ENCODE measurements around the gene PRUNE2.
"Not testable (repeated sequence)": the region's sequence is repeated elsewhere in the genome, so short reads cannot be mapped to it uniquely, and the experiment has no call there.

PRUNE2 gene

GRCh38 chr9:76905791-76906646 is at the start of gene PRUNE2:
TSS of gene PRUNE2 (minus strand) at chr9:76906114. CDS start at chr9:76905963, 151 bp downstream.
- peak; percentile 42 for DNase-seq (ENCODE audit: extremely low read depth, low read depth)
- no peak for TF ChIP-seq CTCF (IDR thresholded peaks at IDR 0.05; ENCODE audit: low read depth, low read length, missing control alignments)
- peak within 1 kb of the TSS; percentile 39 for H3K4me3 ChIP-seq (replicated peaks; ENCODE audit: low read depth, low read length)

DNA sequence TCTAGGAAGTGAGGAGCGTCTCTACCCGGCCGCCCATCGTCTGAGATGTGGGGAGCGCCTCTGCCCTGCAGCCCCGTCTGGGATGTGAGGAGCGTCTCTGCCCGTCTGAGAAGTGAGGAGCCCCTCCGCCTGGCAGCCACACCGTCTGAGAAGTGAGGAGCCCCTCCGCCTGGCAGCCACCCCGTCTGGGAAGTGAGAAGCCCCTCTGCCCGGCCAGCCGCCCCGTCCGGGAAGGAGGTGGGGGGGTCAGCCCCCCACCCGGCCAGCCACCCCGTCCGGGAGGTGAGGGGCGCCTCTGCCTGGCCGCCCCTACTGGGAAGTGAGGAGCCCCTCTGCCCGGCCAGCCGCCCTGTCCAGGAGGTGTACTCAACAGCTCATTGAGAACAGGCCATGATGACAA is 49.5 kb upstream of the PRUNE2 start:
- not testable (repeated sequence) for DNase-seq (ENCODE audit: extremely low read depth, low read depth); H3K4me3 ChIP-seq (replicated peaks; ENCODE audit: low read depth, low read length)

DNA sequence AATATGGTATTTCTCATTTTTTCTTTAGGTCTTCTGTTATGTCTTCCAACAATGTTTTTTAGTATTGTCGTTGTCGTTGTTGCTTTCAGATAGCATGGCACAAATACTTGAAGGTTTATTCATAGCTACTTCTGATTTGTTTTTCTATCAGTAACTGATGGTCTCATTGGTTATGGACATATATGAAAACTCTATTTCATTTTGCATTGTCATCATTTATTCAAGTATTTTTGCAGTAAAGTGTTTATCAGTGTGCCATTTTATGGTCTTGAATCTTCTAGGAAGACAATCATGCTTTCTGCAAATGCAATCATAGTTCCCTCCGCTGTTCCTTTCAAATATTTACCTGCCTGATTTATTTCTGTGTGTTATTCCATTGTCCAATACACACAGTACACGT is 44.0 kb upstream of the PRUNE2 start:
- no peak overlapping the region for H3K4me3 ChIP-seq (replicated peaks; ENCODE audit: low read depth, low read length)
- no peak for TF ChIP-seq CTCF (IDR thresholded peaks at IDR 0.05; ENCODE audit: low read depth, low read length, missing control alignments)
- no peak for DNase-seq (ENCODE audit: extremely low read depth, low read depth)

- no peak for DNase-seq (ENCODE audit: extremely low read depth, low read depth)
- no peak for TF ChIP-seq CTCF (IDR thresholded peaks at IDR 0.05; ENCODE audit: low read depth, low read length, missing control alignments)
- no peak overlapping the region for H3K4me3 ChIP-seq (replicated peaks; ENCODE audit: low read depth, low read length)
Observed at GRCh38 chr9:76944011-76944410, 38.1 kb upstream of the PRUNE2 start.

- DNase-seq (ENCODE audit: extremely low read depth, low read depth): no peak
- TF ChIP-seq CTCF (IDR thresholded peaks at IDR 0.05; ENCODE audit: low read depth, low read length, missing control alignments): no peak
- H3K4me3 ChIP-seq (replicated peaks; ENCODE audit: low read depth, low read length): no peak overlapping the region
Observed at GRCh38 chr9:76943054-76943453, 37.1 kb upstream of the PRUNE2 start.

DNA sequence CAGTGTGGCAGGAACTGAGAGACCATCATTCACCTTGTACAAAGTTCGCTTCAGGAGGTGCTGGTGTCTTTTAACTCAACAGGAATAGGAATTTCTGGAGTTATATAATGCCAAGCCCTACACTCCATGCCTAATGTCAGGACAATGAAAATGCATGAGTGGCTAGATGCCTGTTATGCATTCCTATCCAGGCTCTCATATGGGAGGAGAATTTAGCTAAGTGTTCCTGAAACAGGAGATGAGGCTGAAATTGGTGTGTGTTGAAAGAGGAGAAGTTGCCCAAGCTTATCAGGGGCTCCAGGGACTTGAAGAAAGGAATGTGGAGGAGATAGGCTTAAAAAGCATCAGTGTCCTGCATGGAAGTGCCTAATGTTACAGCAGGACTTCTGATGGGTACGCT is 26.8 kb upstream of the PRUNE2 start:
- H3K4me3 ChIP-seq (replicated peaks; ENCODE audit: low read depth, low read length): no peak overlapping the region
- TF ChIP-seq CTCF (IDR thresholded peaks at IDR 0.05; ENCODE audit: low read depth, low read length, missing control alignments): no peak
- no peak for DNase-seq (ENCODE audit: extremely low read depth, low read depth)

GRCh38 chr9:76932265-76932664 is 26.4 kb upstream of the PRUNE2 start:
- no peak for TF ChIP-seq CTCF (IDR thresholded peaks at IDR 0.05; ENCODE audit: low read depth, low read length, missing control alignments)
- no peak overlapping the region for H3K4me3 ChIP-seq (replicated peaks; ENCODE audit: low read depth, low read length)
- no peak for DNase-seq (ENCODE audit: extremely low read depth, low read depth)

Data from HFF-Myc (cell line).